ENCODE data around the gene FBXO46.

Gene FBXO46

GRCh38 chr19:45691516-45692186 lies 39.0 kb downstream of the FBXO46 start, which contains the start of gene SNRPD2 (continued):
- TF ChIP-seq ZEB2 (tag by site-specific recombination; IDR thresholded peaks at IDR 0.05) (no peak; the same call in 1 of the 2 replicates), HOXC10 (CRISPR knock-in tag; IDR thresholded peaks at IDR 0.05) (no peak), ZNF670 (tag by site-specific recombination; IDR thresholded peaks at IDR 0.05; ENCODE audit: low read depth) (no peak), INSM2 (tag by site-specific recombination; IDR thresholded peaks at IDR 0.05) (no peak), ZNF211 (tag by site-specific recombination; IDR thresholded peaks at IDR 0.05; ENCODE audit: low read depth) (no peak), ZNF571 (tag by site-specific recombination; IDR thresholded peaks at IDR 0.05) (no peak), ZNF280C (tag by site-specific recombination; IDR thresholded peaks at IDR 0.05) (no peak), ZNF426 (tag by site-specific recombination; IDR thresholded peaks at IDR 0.05) (no peak), ZNF843 (tag by site-specific recombination; IDR thresholded peaks at IDR 0.05) (0 out of 2 replicates have a peak, but pooled peaks have one; percentile 12), GLI2 (tag by site-specific recombination; IDR thresholded peaks at IDR 0.05; ENCODE audit: borderline replicate concordance, low read depth) (no peak), ZNF473 (tag by site-specific recombination; IDR thresholded peaks at IDR 0.05) (no peak), SETDB1 (IDR thresholded peaks at IDR 0.05; ENCODE audit: insufficient read length, low read length) (no peak), ZNF530 (tag by site-specific recombination; IDR thresholded peaks at IDR 0.05; ENCODE audit: low read depth) (no peak), ZNF354C (tag by site-specific recombination; IDR thresholded peaks at IDR 0.05; ENCODE audit: borderline replicate concordance, low read depth) (no peak), ZNF37A (tag by site-specific recombination; IDR thresholded peaks at IDR 0.05) (no peak), SP2 (tag by site-specific recombination; IDR thresholded peaks at IDR 0.05) (no peak), ZNF555 (tag by site-specific recombination; conservative IDR thresholded peaks at IDR 0.05) (no peak), ZNF529 (tag by site-specific recombination; IDR thresholded peaks at IDR 0.05; ENCODE audit: insufficient replicate concordance) (no peak), ZNF514 (tag by site-specific recombination; IDR thresholded peaks at IDR 0.05) (no peak), ZBTB20 (tag by site-specific recombination; IDR thresholded peaks at IDR 0.05) (no peak), TSHZ1 (tag by site-specific recombination; IDR thresholded peaks at IDR 0.05; ENCODE audit: borderline replicate concordance) (no peak), YY1 (tag by site-specific recombination; IDR thresholded peaks at IDR 0.05) (no peak), ZNF626 (tag by site-specific recombination; IDR thresholded peaks at IDR 0.05) (no peak), PRDM6 (tag by site-specific recombination; IDR thresholded peaks at IDR 0.05) (no peak), ZNF837 (tag by site-specific recombination; IDR thresholded peaks at IDR 0.05) (no peak), ZNF302 (tag by site-specific recombination; IDR thresholded peaks at IDR 0.05; ENCODE audit: low read depth) (no peak), ZNF121 (tag by site-specific recombination; IDR thresholded peaks at IDR 0.05) (no peak), ZNF18 (tag by site-specific recombination; IDR thresholded peaks at IDR 0.05) (no peak), GFI1B (tag by site-specific recombination; IDR thresholded peaks at IDR 0.05) (no peak)

Data from HEK293 (cell line).